GM23338 (cell line): Measurements from ENCODE around the gene ZNF628. TPM values are rescaled to one million over a fixed set of nuclear protein-coding genes. Genes with fewer than 3 reads are reported as not detected.

Experiments used
- ATAC-seq: fragments of 200-7000 bp; cut with Tn5 transposase; 3 replicates; pipeline ENCODE4 v1.9.1; 2020
- DNase-seq: peaks from one replicate; pipeline ENCODE4 v3.0.0-alpha.2; 2015; ENCODE audit warnings: low spot score
- H2AFZ ChIP-seq: fragments of 200-600 bp; sonication (generic); 2 replicates; pipeline ENCODE4 v1.8.0; 2016; ENCODE audit warnings: antibody characterized with exemption, mild to moderate bottlenecking, moderate library complexity
- H3F3A ChIP-seq: fragments of 200-600 bp; sonication (generic); replicated peaks from 2 replicates; pipeline ENCODE4 v1.8.0; 2017; ENCODE audit warnings: antibody characterized with exemption, mixed run types, low read depth
- H3K27ac ChIP-seq: fragments of 200-600 bp; sonication (generic); 2 replicates; pipeline ENCODE4 v1.6.1; 2016; ENCODE audit warnings: low read depth
- H3K27me3 ChIP-seq: fragments of 200-600 bp; sonication (generic); 2 replicates; pipeline ENCODE4 v1.8.0; 2016; ENCODE audit warnings: mild to moderate bottlenecking, mixed run types, moderate library complexity; ENCODE audit not compliant: insufficient read depth
- H3K36me3 ChIP-seq: fragments of 200-600 bp; sonication (generic); 2 replicates; pipeline ENCODE4 v1.8.0; 2016; ENCODE audit warnings: mild to moderate bottlenecking; ENCODE audit not compliant: insufficient read depth
- H3K4me1 ChIP-seq: fragments of 200-600 bp; sonication (generic); 2 replicates; pipeline ENCODE4 v1.8.0; 2016; ENCODE audit warnings: mild to moderate bottlenecking, moderate library complexity; ENCODE audit not compliant: insufficient read depth
- H3K4me2 ChIP-seq: fragments of 200-600 bp; sonication (generic); 2 replicates; pipeline ENCODE4 v1.7.1; 2017; ENCODE audit warnings: mixed run types
- H3K4me3 ChIP-seq: fragments of 200-600 bp; sonication (generic); 2 replicates; pipeline ENCODE4 v1.6.1; 2016; ENCODE audit warnings: mixed run types
- H3K79me2 ChIP-seq: fragments of 200-600 bp; sonication (generic); replicated peaks from 2 replicates; pipeline ENCODE4 v1.8.0; 2017; ENCODE audit warnings: mild to moderate bottlenecking; ENCODE audit not compliant: insufficient read depth
- H3K9me2 ChIP-seq: fragments of 200-600 bp; sonication (generic); 2 replicates; pipeline ENCODE4 v1.8.0; 2017; ENCODE audit not compliant: insufficient read depth
- H4K20me1 ChIP-seq: fragments of 200-600 bp; sonication (generic); replicated peaks from 2 replicates; pipeline ENCODE4 v1.8.0; 2017; ENCODE audit warnings: mild to moderate bottlenecking; ENCODE audit not compliant: insufficient read depth
- H3K27ac Mint-ChIP-seq: 2 replicates; pipeline ENCODE4 v1.8.0; 2020; ENCODE audit warnings: inconsistent platforms, mild to moderate bottlenecking, moderate library complexity, mixed read lengths
- H3K27me3 Mint-ChIP-seq: 3 replicates; pipeline ENCODE4 v1.8.0; 2022; ENCODE audit warnings: low read depth, mild to moderate bottlenecking, moderate library complexity, mixed read lengths, inconsistent platforms; ENCODE audit not compliant: insufficient read depth, poor library complexity
- H3K36me3 Mint-ChIP-seq: 3 replicates; pipeline ENCODE4 v1.8.0; 2021; ENCODE audit warnings: low read depth, mild to moderate bottlenecking, inconsistent platforms, moderate library complexity, mixed read lengths
- H3K4me1 Mint-ChIP-seq: 3 replicates; pipeline ENCODE4 v1.8.0; 2020; ENCODE audit warnings: mild to moderate bottlenecking, inconsistent platforms, mixed read lengths
- H3K4me3 Mint-ChIP-seq: 3 replicates; pipeline ENCODE4 v1.8.0; 2021; ENCODE audit warnings: moderate library complexity, mild to moderate bottlenecking, inconsistent platforms, mixed read lengths
- H3K9me3 Mint-ChIP-seq: 3 replicates; pipeline ENCODE4 v1.8.0; 2020; ENCODE audit warnings: moderate library complexity, mild to moderate bottlenecking, inconsistent platforms, mixed read lengths
- CREB1 ChIP-seq: fragments of 250-450 bp; sonication (Bioruptor Pico); IDR thresholded peaks from 2 replicates; pipeline ENCODE4 v1.5.0; 2020; ENCODE audit warnings: low read depth, mild to moderate bottlenecking, moderate library complexity
- CTCF ChIP-seq, 2 experiments: fragments of 200-600 bp in 1 of 2; sonication (generic) in 1 of 2; conservative IDR thresholded peaks; 2 replicates each; pipeline versions ENCODE4 v1.5.1 to v1.6.1; 2016 to 2017; ENCODE audit warnings: antibody characterized with exemption in 2 of 2, low read depth in 2 of 2, mild to moderate bottlenecking in 2 of 2, moderate library complexity in 1 of 2
- ETS1 ChIP-seq: IDR thresholded peaks from 2 replicates; pipeline ENCODE4 v1.6.1; 2016; ENCODE audit warnings: antibody characterized with exemption
- EZH2 ChIP-seq: fragments of 200-600 bp; sonication (generic); IDR thresholded peaks from one replicate; pipeline ENCODE4 v1.8.0; 2017; ENCODE audit warnings: antibody characterized with exemption, mild to moderate bottlenecking, low read depth; ENCODE audit not compliant: unreplicated experiment
- EZH2phosphoT487 ChIP-seq: fragments of 200-600 bp; sonication (generic); IDR thresholded peaks from one replicate; pipeline ENCODE4 v1.8.1; 2018; ENCODE audit warnings: antibody characterized with exemption; ENCODE audit not compliant: unreplicated experiment
- JUNB ChIP-seq: IDR thresholded peaks from one replicate; pipeline ENCODE4 v1.6.1; 2016; ENCODE audit warnings: antibody characterized with exemption; ENCODE audit not compliant: unreplicated experiment
- NANOG ChIP-seq: IDR thresholded peaks from 2 replicates; pipeline ENCODE4 v1.6.1; 2016; ENCODE audit warnings: antibody characterized with exemption, borderline replicate concordance
- POLR2AphosphoS5 ChIP-seq: IDR thresholded peaks from 2 replicates; pipeline ENCODE4 v1.6.1; 2016; ENCODE audit warnings: antibody characterized with exemption, low read depth
- REST ChIP-seq: IDR thresholded peaks from one replicate; pipeline ENCODE4 v1.6.1; 2018; ENCODE audit warnings: antibody characterized with exemption; ENCODE audit not compliant: unreplicated experiment
- STAT1 ChIP-seq: IDR thresholded peaks from one replicate; pipeline ENCODE4 v1.6.1; 2016; ENCODE audit warnings: antibody characterized with exemption; ENCODE audit not compliant: unreplicated experiment
- ZNF114 ChIP-seq: fragments of 250-450 bp; sonication (Bioruptor Pico); IDR thresholded peaks from 2 replicates; pipeline ENCODE4 v1.5.0; 2020; ENCODE audit warnings: mild to moderate bottlenecking, moderate library complexity
- ZNF331 ChIP-seq: fragments of 250-450 bp; sonication (Bioruptor Pico); IDR thresholded peaks from 2 replicates; pipeline ENCODE4 v1.5.0; 2020; ENCODE audit warnings: low read depth, mild to moderate bottlenecking, moderate library complexity
- ZNF462 ChIP-seq: fragments of 250-450 bp; sonication (Bioruptor Pico); IDR thresholded peaks from 2 replicates; pipeline ENCODE4 v1.5.0; 2020; ENCODE audit warnings: mild to moderate bottlenecking, moderate library complexity
- polyA plus RNA-seq: library from polyadenylated mRNA; unstranded; fragments of >200 nt; fragmentation: Nextera tagmentation; extraction: Ambion mirVana; gene quantifications from 2 replicates; pipeline ENCODE4 v1.2.1, GENCODE V29; 2016
- total RNA-seq: library from RNA; depleted of rRNA; stranded (reverse); fragments of >200 nt; shearing (Covaris generic); gene quantifications from 2 replicates; pipeline ENCODE4 v1.2.3, GENCODE V29; 2014

ZNF628 gene
- total and polyA plus RNA-seq, 2 experiments from 2014 or later = 4.9 to 10.7 TPM

GRCh38 chr19:55447421-55448174 lies 28.8 kb upstream of the ZNF628 start:
- H3K27me3 ChIP-seq = peaks cover 89% of the 10 kb centered on the region
- H3K9me3 Mint-ChIP-seq = no peaks in the 10 kb centered on the region; the same call in 2 of the 3 replicates
- no peak overlapping the region for H3K4me3 ChIP-seq
- 0 out of 2 replicates have a peak, but pooled peaks cover 4% of the 10 kb centered on the region for H3F3A ChIP-seq
- H3K27me3 Mint-ChIP-seq = peaks cover 56% of the 10 kb centered on the region
- no peaks in the 10 kb centered on the region for H3K36me3 ChIP-seq
- H3K36me3 Mint-ChIP-seq = no peaks in the 10 kb centered on the region; the same call in 2 of the 3 replicates
- ATAC-seq (peak; percentile 3; the same call in 2 of the 3 replicates), DNase-seq (peak; percentile 62)
- H3K4me3 Mint-ChIP-seq = no peak overlapping the region
- no peak overlapping the region for H3K4me2 ChIP-seq
- H2AFZ ChIP-seq = no peak overlapping the region
- no peak overlapping the region for H3K27ac ChIP-seq
- no peaks in the 10 kb centered on the region for H3K79me2 ChIP-seq
- peaks cover 3% of the 10 kb centered on the region; the same call in 1 of the 2 replicates for H3K4me1 ChIP-seq
- no peaks in the 10 kb centered on the region for H3K9me2 ChIP-seq
- no peaks in the 10 kb centered on the region for H4K20me1 ChIP-seq
- no peak for TF ChIP-seq EZH2phosphoT487
- no peak for TF ChIP-seq ZNF462 (CRISPR knock-in tag)
- no peak for TF ChIP-seq POLR2AphosphoS5
- no peak for TF ChIP-seq NANOG
- TF ChIP-seq CREB1 (CRISPR knock-in tag) = no peak
- TF ChIP-seq ETS1 = no peak
- TF ChIP-seq REST = no peak
- no peak for TF ChIP-seq ZNF114
- TF ChIP-seq STAT1 = no peak
- no peak for TF ChIP-seq JUNB
- no peak for TF ChIP-seq CTCF (conservative IDR thresholded peaks at IDR 0.05; ENCODE audit: low read depth in 2 of 2)
- no peak for TF ChIP-seq EZH2
- no peak for TF ChIP-seq ZNF331 (CRISPR knock-in tag)
- peaks cover 13% of the 10 kb centered on the region for H3K4me1 Mint-ChIP-seq
- H3K27ac Mint-ChIP-seq = no peak overlapping the region
